SK-N-SH (cell line): ENCODE measurements around the gene SLC5A11.

Source experiments
- ELF1 ChIP-seq: IDR thresholded peaks from 2 replicates; pipeline ENCODE4 v1.4.0; 2012
- EP300 ChIP-seq, 2 experiments: IDR thresholded peaks; 2 replicates each; pipeline versions ENCODE4 v1.4.0 to v1.6.1; 2012; ENCODE audit warnings: borderline replicate concordance in 1 of 2, low read depth in 1 of 2, low read length in 1 of 2
- FOSL2 ChIP-seq: IDR thresholded peaks from 2 replicates; pipeline ENCODE4 v1.4.0; 2012; ENCODE audit warnings: low read depth, mild to moderate bottlenecking, moderate library complexity, borderline replicate concordance
- FOXM1 ChIP-seq: IDR thresholded peaks from 2 replicates; pipeline ENCODE4 v1.4.0; 2012; ENCODE audit warnings: low read depth, mild to moderate bottlenecking
- GABPA ChIP-seq: IDR thresholded peaks from 2 replicates; pipeline ENCODE4 v1.4.0; 2012; ENCODE audit warnings: low read depth, mild to moderate bottlenecking
- GATA2 ChIP-seq: sonication (generic); formaldehyde crosslinking; IDR thresholded peaks from 2 replicates; pipeline ENCODE4 v1.5.0; 2020; ENCODE audit warnings: mild to moderate bottlenecking, missing genetic modification reagents
- MXI1 ChIP-seq: IDR thresholded peaks from 2 replicates; pipeline ENCODE4 v1.6.1; 2012; ENCODE audit warnings: mild to moderate bottlenecking, low read depth, low read length, improper control_type of control experiment
- POLR2AphosphoS5 ChIP-seq: IDR thresholded peaks from 2 replicates; pipeline ENCODE4 v1.6.1; 2012; ENCODE audit warnings: low read depth, low read length
- SMC3 ChIP-seq: IDR thresholded peaks from 2 replicates; pipeline ENCODE4 v1.6.1; 2012; ENCODE audit warnings: low read depth, low read length, improper control_type of control experiment
- TAF1 ChIP-seq: IDR thresholded peaks from 2 replicates; pipeline ENCODE4 v1.6.1; 2012; ENCODE audit warnings: low read depth, mild to moderate bottlenecking, low read length, moderate library complexity, borderline replicate concordance
- TF ChIP-seq, protein P1 (sequence below): fragments of 200-600 bp; sonication (generic); IDR thresholded peaks from 2 replicates; pipeline ENCODE4 v1.6.1; 2017; ENCODE audit warnings: antibody characterized with exemption, mild to moderate bottlenecking, moderate library complexity
- TF ChIP-seq, protein P2 (sequence below): IDR thresholded peaks from 2 replicates; pipeline ENCODE4 v1.6.1; 2012; ENCODE audit warnings: mild to moderate bottlenecking, low read depth, low read length, moderate library complexity
- TF ChIP-seq, protein P3 (sequence below): IDR thresholded peaks from 2 replicates; pipeline ENCODE4 v1.4.0; 2012; ENCODE audit warnings: low read depth

DNA sequence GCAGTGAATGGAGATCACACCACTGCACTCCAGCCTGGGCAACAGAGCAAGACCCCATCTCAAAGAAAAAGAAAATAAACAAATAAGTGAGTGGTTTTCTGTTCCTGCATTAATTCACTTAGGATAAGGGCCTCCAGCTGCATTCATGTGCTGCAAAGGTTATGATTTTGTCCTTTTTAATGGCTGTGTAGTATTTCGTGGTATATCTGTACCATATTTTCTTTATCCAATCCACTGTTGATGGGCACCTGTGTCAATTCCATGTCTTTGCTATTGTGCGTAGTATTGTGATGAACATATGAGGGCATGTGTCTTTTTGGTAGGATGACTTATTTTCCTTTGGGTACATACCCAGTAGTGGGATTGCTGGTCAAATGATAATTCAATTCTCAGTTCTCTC lies 33.9 kb downstream of the SLC5A11 start:
- TF ChIP-seq, protein P1, sequence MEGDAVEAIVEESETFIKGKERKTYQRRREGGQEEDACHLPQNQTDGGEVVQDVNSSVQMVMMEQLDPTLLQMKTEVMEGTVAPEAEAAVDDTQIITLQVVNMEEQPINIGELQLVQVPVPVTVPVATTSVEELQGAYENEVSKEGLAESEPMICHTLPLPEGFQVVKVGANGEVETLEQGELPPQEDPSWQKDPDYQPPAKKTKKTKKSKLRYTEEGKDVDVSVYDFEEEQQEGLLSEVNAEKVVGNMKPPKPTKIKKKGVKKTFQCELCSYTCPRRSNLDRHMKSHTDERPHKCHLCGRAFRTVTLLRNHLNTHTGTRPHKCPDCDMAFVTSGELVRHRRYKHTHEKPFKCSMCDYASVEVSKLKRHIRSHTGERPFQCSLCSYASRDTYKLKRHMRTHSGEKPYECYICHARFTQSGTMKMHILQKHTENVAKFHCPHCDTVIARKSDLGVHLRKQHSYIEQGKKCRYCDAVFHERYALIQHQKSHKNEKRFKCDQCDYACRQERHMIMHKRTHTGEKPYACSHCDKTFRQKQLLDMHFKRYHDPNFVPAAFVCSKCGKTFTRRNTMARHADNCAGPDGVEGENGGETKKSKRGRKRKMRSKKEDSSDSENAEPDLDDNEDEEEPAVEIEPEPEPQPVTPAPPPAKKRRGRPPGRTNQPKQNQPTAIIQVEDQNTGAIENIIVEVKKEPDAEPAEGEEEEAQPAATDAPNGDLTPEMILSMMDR, result no peak
- TF ChIP-seq, protein P2, sequence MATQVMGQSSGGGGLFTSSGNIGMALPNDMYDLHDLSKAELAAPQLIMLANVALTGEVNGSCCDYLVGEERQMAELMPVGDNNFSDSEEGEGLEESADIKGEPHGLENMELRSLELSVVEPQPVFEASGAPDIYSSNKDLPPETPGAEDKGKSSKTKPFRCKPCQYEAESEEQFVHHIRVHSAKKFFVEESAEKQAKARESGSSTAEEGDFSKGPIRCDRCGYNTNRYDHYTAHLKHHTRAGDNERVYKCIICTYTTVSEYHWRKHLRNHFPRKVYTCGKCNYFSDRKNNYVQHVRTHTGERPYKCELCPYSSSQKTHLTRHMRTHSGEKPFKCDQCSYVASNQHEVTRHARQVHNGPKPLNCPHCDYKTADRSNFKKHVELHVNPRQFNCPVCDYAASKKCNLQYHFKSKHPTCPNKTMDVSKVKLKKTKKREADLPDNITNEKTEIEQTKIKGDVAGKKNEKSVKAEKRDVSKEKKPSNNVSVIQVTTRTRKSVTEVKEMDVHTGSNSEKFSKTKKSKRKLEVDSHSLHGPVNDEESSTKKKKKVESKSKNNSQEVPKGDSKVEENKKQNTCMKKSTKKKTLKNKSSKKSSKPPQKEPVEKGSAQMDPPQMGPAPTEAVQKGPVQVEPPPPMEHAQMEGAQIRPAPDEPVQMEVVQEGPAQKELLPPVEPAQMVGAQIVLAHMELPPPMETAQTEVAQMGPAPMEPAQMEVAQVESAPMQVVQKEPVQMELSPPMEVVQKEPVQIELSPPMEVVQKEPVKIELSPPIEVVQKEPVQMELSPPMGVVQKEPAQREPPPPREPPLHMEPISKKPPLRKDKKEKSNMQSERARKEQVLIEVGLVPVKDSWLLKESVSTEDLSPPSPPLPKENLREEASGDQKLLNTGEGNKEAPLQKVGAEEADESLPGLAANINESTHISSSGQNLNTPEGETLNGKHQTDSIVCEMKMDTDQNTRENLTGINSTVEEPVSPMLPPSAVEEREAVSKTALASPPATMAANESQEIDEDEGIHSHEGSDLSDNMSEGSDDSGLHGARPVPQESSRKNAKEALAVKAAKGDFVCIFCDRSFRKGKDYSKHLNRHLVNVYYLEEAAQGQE, result no peak
- TF ChIP-seq FOXM1 (no peak), GATA2 (CRISPR knock-in tag) (no peak), FOSL2 (no peak), TAF1 (no peak), GABPA (no peak), SMC3 (no peak), MXI1 (no peak), EP300 (IDR thresholded peaks at IDR 0.05; ENCODE audit: borderline replicate concordance in 1 of 2, low read depth in 1 of 2, low read length in 1 of 2) (no peak), ELF1 (no peak), POLR2AphosphoS5 (no peak)
- TF ChIP-seq, protein P3, sequence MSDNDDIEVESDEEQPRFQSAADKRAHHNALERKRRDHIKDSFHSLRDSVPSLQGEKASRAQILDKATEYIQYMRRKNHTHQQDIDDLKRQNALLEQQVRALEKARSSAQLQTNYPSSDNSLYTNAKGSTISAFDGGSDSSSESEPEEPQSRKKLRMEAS, result no peak
